Prostate gland (tissue), 2 donors: ENCODE results near the gene EN1. TPM values are rescaled to one million over a fixed set of nuclear protein-coding genes. Genes with fewer than 3 reads are reported as not detected.

Experiments
- DNase-seq: peaks from one replicate; pipeline ENCODE4 v3.0.0-alpha.2; 2019; ENCODE audit warnings: low spot score
- H3K27ac ChIP-seq, 2 donors: fragments of 200-600 bp; sonication (generic); 2 replicates each; pipeline ENCODE4 v1.5.1; 2017 to 2019
- H3K27me3 ChIP-seq: fragments of 200-600 bp; sonication (generic); replicated peaks from 2 replicates; pipeline ENCODE4 v1.5.1; 2019; ENCODE audit not compliant: insufficient read depth
- H3K36me3 ChIP-seq, 2 donors: fragments of 200-600 bp; sonication (generic); 1 replicate in 1 of 2; 2 replicates in 1 of 2; pipeline versions ENCODE4 v1.5.1 to v1.8.1; 2017 to 2019
- H3K4me1 ChIP-seq: fragments of 200-600 bp; sonication (generic); replicated peaks from 2 replicates; pipeline ENCODE4 v1.5.1; 2019
- H3K4me3 ChIP-seq, 2 donors: fragments of 200-600 bp; sonication (generic); 2 replicates each; pipeline ENCODE4 v1.5.1; 2017 to 2019
- H3K9me3 ChIP-seq: fragments of 200-600 bp; sonication (generic); 2 replicates; pipeline ENCODE4 v1.5.1; 2017
- CTCF ChIP-seq, 4 experiments: fragments of 200-600 bp in 2 of 4; fragments of 450-650 bp in 2 of 4; sonication (generic) in 2 of 4; IDR thresholded peaks; 1 replicate in 3 of 4; 2 replicates in 1 of 4; pipeline ENCODE4 v1.5.1; 2016 to 2019; ENCODE audit warnings: antibody characterized with exemption in 4 of 4, mild to moderate bottlenecking in 2 of 4, moderate library complexity in 2 of 4
- POLR2A ChIP-seq: fragments of 450-650 bp; IDR thresholded peaks from one replicate; pipeline ENCODE4 v1.6.1; 2016; ENCODE audit warnings: antibody characterized with exemption, mild to moderate bottlenecking
- POLR2AphosphoS5 ChIP-seq: sonication (generic); formaldehyde crosslinking; IDR thresholded peaks from one replicate; pipeline ENCODE4 v1.6.1; 2017; ENCODE audit warnings: antibody characterized with exemption
- WGBS: methylation state at CpG from one replicate; pipeline ENCODE4 v1.1.5; 2018; 5-methylcytosine and 5-hydroxymethylcytosine counted together
- intact Hi-C: fragments of 100-400 bp; cut with DNase I; formaldehyde crosslinking; loops from one replicate; pipeline ENCODE4 v1.14.2; 2022
- total RNA-seq, 2 donors: library from RNA; depleted of rRNA; stranded (reverse); fragments of >200 nt; gene quantifications; one replicate each; pipeline ENCODE4 v1.1.0, GENCODE V29; 2016

EN1 gene
- total RNA-seq, 2 donors from 2014 or later = 0.09 TPM; not detected in 1

- Histone ChIP-seq H3K4me3 (no peak overlapping the region), H3K36me3 (no peaks in the 10 kb centered on the region), H3K27me3 (peaks cover 65% of the 10 kb centered on the region), H3K4me1 (no peaks in the 10 kb centered on the region), H3K27ac (no peak overlapping the region), H3K9me3 (no peaks in the 10 kb centered on the region)
- DNase-seq = no peak
- TF ChIP-seq CTCF (IDR thresholded peaks at IDR 0.05) = no peak
- TF ChIP-seq POLR2AphosphoS5 = no peak
- TF ChIP-seq POLR2A = no peak
- WGBS = 10% methylated on average over 47 of the region's 47 CpGs
- intact Hi-C loops = no loop called here
These were observed 5.5 kb downstream of the EN1 start for GRCh38 chr2:118841828-118842461.

DNA sequence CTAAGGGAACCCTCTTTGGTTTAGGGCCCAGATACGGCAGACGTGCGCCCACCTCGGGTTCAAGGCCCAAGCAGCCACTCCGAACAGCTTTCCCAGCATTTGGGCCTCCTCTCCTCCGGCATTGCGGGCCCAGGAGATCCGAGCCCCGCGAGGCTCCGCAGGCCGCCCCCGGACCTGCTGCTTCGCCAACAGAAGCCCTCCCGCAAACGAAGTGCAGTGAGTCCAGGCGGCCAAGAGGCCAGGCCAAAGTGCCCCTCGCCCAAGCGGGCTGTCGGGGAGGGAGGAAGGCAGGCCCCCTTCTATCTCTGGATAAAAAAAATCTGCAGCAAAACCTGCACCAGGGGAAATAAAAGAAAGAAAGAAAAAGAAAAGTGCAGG is 6.0 kb downstream of the EN1 start:
- Histone ChIP-seq H3K27me3 (peaks cover 65% of the 10 kb centered on the region), H3K4me3 (no peak overlapping the region), H3K27ac (no peak overlapping the region), H3K9me3 (no peaks in the 10 kb centered on the region), H3K36me3 (no peaks in the 10 kb centered on the region), H3K4me1 (no peaks in the 10 kb centered on the region)
- TF ChIP-seq POLR2A (no peak), CTCF (IDR thresholded peaks at IDR 0.05) (no peak), POLR2AphosphoS5 (no peak)
- intact Hi-C loops = no loop called here
- no peak for DNase-seq
- 48% methylated on average over 20 of the region's 20 CpGs for WGBS

- TF ChIP-seq POLR2A (no peak), CTCF (IDR thresholded peaks at IDR 0.05) (no peak), POLR2AphosphoS5 (no peak)
- no peaks in the 10 kb centered on the region for H3K36me3 ChIP-seq
- H3K4me3 ChIP-seq = no peak overlapping the region
- H3K27ac ChIP-seq = no peak overlapping the region
- intact Hi-C loops = no loop called here
- WGBS = 59% methylated on average over 6 of the region's 6 CpGs
- no peaks in the 10 kb centered on the region for H3K4me1 ChIP-seq
- no peaks in the 10 kb centered on the region for H3K9me3 ChIP-seq
- DNase-seq = no peak
- H3K27me3 ChIP-seq = peaks cover 60% of the 10 kb centered on the region
These were observed 8.6 kb downstream of the EN1 start for GRCh38 chr2:118838741-118839455.

DNA sequence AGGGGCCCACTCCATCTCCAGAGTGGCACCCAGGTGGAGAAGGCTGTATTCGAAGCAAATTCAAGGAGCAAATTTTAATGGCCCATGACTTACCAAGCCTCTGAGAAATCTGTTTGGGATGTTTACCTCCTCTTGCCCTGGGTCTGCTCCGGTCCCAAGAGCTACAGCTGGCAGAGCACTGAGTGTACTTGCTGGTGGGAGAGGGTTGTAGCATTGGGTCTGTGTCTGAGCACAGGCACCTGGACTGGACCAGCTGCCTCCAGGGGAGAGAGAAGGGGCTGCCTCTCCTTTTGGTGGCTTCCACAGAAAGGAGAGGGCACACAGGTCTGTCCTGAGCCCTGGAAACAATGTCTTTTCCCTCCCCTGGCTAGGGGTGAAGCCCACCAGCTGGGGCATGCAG is 9.8 kb downstream of the EN1 start:
- TF ChIP-seq CTCF (IDR thresholded peaks at IDR 0.05) (no peak), POLR2A (no peak), POLR2AphosphoS5 (no peak)
- no peaks in the 10 kb centered on the region for H3K4me1 ChIP-seq
- DNase-seq = no peak

GRCh38 chr2:118837067-118837466 is 10.4 kb downstream of the EN1 start:
- no peaks in the 10 kb centered on the region for H3K9me3 ChIP-seq
- intact Hi-C loops = no loop called here
- TF ChIP-seq POLR2A = no peak
- TF ChIP-seq CTCF (IDR thresholded peaks at IDR 0.05) = no peak
- no peak for TF ChIP-seq POLR2AphosphoS5
- no peak for DNase-seq
- H3K27me3 ChIP-seq = peaks cover 56% of the 10 kb centered on the region
- H3K4me3 ChIP-seq = no peak overlapping the region
- 26% methylated on average over 9 of the region's 9 CpGs for WGBS
- H3K27ac ChIP-seq = no peak overlapping the region
- H3K36me3 ChIP-seq = no peaks in the 10 kb centered on the region
- H3K4me1 ChIP-seq = no peaks in the 10 kb centered on the region

More for the DNA sequence above, 9.8 kb downstream of the EN1 start:
- Histone ChIP-seq H3K27ac (no peak overlapping the region), H3K9me3 (no peaks in the 10 kb centered on the region), H3K36me3 (no peaks in the 10 kb centered on the region), H3K4me3 (no peak overlapping the region), H3K27me3 (peaks cover 54% of the 10 kb centered on the region)
- WGBS = 47% methylated on average over 2 of the region's 2 CpGs
- intact Hi-C loops = no loop called here
